ENCODE data around the gene TCF15. TPM values are rescaled to one million over a fixed set of nuclear protein-coding genes. Genes with fewer than 3 reads are reported as not detected.
A peak's percentile ranks its signal among the peaks of the same experiment; 100 is the strongest.

TCF15 gene
- total and polyA plus RNA-seq, 2 of the 13 experiments (the other 11 are each of a cell fraction or from before 2014, with no cell fraction given): not detected

DNA sequence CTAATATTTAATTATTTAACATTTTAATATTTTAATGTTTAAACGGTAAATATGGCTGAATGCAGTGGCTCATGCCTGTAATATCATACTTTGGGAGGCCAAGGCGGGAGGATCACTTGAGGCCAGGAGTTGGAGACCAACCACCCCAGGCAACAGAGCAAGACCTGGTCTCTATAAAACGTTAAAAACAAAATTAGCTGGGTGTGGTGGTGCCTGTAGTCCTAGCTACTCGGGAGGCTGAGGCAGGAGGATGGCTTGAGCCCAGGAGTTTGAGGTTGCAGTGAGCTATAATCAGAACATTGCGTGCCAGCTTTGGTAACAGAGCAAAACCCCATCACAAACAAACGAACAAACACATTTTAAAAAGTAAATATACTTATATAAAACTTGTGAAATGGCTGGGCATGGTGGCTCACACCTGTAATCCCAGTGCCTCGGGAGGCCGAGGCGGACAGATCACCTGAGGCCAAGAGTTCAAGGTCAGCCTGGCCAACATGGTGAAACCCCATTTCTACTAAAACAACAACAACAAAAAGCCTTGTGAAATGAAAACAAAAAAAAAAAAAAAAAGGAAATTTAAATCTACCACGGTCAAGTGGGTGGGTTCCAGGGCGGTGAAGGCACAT is 34.7 kb upstream of the TCF15 start (continued):
- TF ChIP-seq, protein P1, sequence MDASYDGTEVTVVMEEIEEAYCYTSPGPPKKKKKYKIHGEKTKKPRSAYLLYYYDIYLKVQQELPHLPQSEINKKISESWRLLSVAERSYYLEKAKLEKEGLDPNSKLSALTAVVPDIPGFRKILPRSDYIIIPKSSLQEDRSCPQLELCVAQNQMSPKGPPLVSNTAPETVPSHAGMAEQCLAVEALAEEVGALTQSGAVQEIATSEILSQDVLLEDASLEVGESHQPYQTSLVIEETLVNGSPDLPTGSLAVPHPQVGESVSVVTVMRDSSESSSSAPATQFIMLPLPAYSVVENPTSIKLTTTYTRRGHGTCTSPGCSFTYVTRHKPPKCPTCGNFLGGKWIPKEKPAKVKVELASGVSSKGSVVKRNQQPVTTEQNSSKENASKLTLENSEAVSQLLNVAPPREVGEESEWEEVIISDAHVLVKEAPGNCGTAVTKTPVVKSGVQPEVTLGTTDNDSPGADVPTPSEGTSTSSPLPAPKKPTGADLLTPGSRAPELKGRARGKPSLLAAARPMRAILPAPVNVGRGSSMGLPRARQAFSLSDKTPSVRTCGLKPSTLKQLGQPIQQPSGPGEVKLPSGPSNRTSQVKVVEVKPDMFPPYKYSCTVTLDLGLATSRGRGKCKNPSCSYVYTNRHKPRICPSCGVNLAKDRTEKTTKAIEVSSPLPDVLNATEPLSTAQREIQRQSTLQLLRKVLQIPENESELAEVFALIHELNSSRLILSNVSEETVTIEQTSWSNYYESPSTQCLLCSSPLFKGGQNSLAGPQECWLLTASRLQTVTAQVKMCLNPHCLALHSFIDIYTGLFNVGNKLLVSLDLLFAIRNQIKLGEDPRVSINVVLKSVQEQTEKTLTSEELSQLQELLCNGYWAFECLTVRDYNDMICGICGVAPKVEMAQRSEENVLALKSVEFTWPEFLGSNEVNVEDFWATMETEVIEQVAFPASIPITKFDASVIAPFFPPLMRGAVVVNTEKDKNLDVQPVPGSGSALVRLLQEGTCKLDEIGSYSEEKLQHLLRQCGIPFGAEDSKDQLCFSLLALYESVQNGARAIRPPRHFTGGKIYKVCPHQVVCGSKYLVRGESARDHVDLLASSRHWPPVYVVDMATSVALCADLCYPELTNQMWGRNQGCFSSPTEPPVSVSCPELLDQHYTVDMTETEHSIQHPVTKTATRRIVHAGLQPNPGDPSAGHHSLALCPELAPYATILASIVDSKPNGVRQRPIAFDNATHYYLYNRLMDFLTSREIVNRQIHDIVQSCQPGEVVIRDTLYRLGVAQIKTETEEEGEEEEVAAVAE (CRISPR knock-in tag; IDR thresholded peaks at IDR 0.05; ENCODE audit: borderline replicate concordance): no peak
- peak; percentile 47; the same call in 1 of the 2 replicates for TF ChIP-seq FOXJ3 (CRISPR knock-in tag; IDR thresholded peaks at IDR 0.05; ENCODE audit: borderline replicate concordance)

DNA sequence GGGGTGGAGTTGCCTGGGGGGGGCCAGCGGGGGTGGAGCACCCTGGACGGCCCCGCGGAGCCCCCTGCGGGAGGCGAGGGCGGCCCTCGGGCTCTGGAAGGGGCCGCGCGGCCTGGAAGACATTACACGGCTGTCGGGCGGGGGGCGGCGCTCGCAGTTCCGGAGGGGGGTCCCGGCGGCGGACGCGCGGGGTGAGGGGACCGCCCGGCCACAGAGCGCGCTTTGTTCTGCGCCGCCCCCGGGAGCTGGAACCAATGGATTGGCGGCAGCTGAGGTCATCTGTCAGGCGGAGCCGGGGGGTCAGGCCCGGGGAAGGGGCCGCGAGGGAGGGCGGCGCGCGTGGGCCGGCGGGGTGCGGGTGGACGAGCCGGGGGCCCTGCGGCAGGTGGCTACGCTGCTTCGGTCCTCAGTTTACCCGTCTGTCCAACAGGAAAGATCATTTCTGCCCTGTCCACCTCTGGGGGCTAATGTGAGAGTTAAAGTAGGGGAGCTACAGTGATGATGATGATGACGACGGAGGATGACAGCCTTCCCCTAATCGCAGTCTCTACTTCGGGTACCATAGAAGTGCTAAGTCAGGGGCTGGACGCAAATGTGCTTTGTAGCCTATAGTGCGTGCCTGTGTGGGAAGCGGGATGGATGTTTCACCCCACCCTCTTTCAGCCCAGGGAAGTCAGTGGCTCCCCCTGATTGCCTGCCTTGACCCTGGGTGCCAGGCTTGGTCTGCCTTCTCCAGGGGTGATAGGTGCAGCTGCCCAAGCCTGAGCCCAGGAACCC is 32.5 kb upstream of the TCF15 start:
- intact Hi-C loops (cut with micrococcal nuclease; ENCODE audit: unreplicated experiment) (no loop called here), in situ Hi-C loops (cut with HindIII; ENCODE audit: extremely low pct_ligation_motif_present, low pct_unique_long_range_greater_than_20kb) (loop anchor here (10.0 kb wide), 1 partner anchor 288 kb away; no protein-coding TSS in a partner anchor)
- peaks cover 7% of the 10 kb centered on the region for H4K20me1 ChIP-seq (ENCODE audit: insufficient read depth, low read length)
- WGBS (ENCODE audit: low lambda C conversion rate): 1% methylated on average over 24 of the region's 57 CpGs
- no peaks in the 10 kb centered on the region for H3K79me2 ChIP-seq (ENCODE audit: insufficient read depth, low read length)
- peak overlapping the region; percentile 19 for H3K27ac ChIP-seq (ENCODE audit: extremely low read length, insufficient read depth, low read length)
- peaks cover under 1 to 5% of the 10 kb centered on the region in 2 experiments for H3K36me3 ChIP-seq (replicated peaks in 1 of 2; ENCODE audit: control insufficient read depth in 1 of 2, insufficient read depth in 2 of 2, low read length in 2 of 2)
- no peak for FAIRE-seq
- peak overlapping the region; percentile 17 to 58 (median 24); a peak in 4 of 6 replicates for H3K4me3 ChIP-seq (replicated peaks in 1 of 3; ENCODE audit: insufficient read depth in 1 of 3, low read depth in 2 of 3, low read length in 3 of 3)
- H3K9me3 ChIP-seq (ENCODE audit: low read length): no peaks in the 10 kb centered on the region
- H3K4me1 ChIP-seq (ENCODE audit: insufficient read depth, low read length): peaks cover 53% of the 10 kb centered on the region
- POLR2A ChIA-PET: interaction anchor here (0.6 to 1.2 kb wide), 4 partner anchors 9 to 131 kb away, joined by 3 to 5 read pairs (median 3); partner anchors contain the start of gene CSNK2A1
- H3K9ac ChIP-seq (ENCODE audit: insufficient read depth, low read depth, low read length): no peak overlapping the region
- ATAC-seq: peak; percentile 45
- BruUV-seq (replicated peaks): TSS peak; percentile 69
- CTCF ChIA-PET (ENCODE audit: low intra/inter-chr PET ratio, low total read pairs): no interaction called here
- peak overlapping the region; percentile 68 for H3K4me2 ChIP-seq (ENCODE audit: low read depth, low read length)
- no peak overlapping the region for H2AFZ ChIP-seq (ENCODE audit: low read length)
- no peaks in the 10 kb centered on the region for H3K27me3 ChIP-seq (ENCODE audit: control insufficient read depth in 1 of 2, insufficient read depth in 2 of 2, low read length in 2 of 2)
- peak; percentile 69 for DNase-seq (ENCODE audit: low spot score)
- TF ChIP-seq, protein P2, sequence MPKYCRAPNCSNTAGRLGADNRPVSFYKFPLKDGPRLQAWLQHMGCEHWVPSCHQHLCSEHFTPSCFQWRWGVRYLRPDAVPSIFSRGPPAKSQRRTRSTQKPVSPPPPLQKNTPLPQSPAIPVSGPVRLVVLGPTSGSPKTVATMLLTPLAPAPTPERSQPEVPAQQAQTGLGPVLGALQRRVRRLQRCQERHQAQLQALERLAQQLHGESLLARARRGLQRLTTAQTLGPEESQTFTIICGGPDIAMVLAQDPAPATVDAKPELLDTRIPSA (CRISPR knock-in tag; IDR thresholded peaks at IDR 0.05; ENCODE audit: borderline replicate concordance): no peak
- TF ChIP-seq ZSCAN31 (CRISPR knock-in tag; IDR thresholded peaks at IDR 0.05; ENCODE audit: low read depth) (no peak), HNRNPK (IDR thresholded peaks at IDR 0.05; ENCODE audit: low read depth, low read length, poor library complexity, severe bottlenecking) (peak; percentile 86), ZNF143 (CRISPR knock-in tag; IDR thresholded peaks at IDR 0.05) (peak; percentile 23; the same call in 1 of the 2 replicates), ISL2 (CRISPR knock-in tag; IDR thresholded peaks at IDR 0.05) (peak; percentile 42; the same call in 1 of the 2 replicates), CCDC6 (CRISPR knock-in tag; IDR thresholded peaks at IDR 0.05) (peak; percentile 25; the same call in 1 of the 2 replicates), ZNF446 (CRISPR knock-in tag; IDR thresholded peaks at IDR 0.05) (no peak), ZNF331 (CRISPR knock-in tag; IDR thresholded peaks at IDR 0.05) (no peak; the same call in 1 of the 2 replicates), TCF12 (IDR thresholded peaks at IDR 0.05) (no peak), TCF12 (CRISPR knock-in tag; IDR thresholded peaks at IDR 0.05) (peak; percentile 86; the same call in 1 of the 2 replicates), ZNF703 (CRISPR knock-in tag; IDR thresholded peaks at IDR 0.05; ENCODE audit: borderline replicate concordance) (no peak), GATAD2A (CRISPR knock-in tag; IDR thresholded peaks at IDR 0.05) (peak; percentile 63)
- TF ChIP-seq, protein P3, sequence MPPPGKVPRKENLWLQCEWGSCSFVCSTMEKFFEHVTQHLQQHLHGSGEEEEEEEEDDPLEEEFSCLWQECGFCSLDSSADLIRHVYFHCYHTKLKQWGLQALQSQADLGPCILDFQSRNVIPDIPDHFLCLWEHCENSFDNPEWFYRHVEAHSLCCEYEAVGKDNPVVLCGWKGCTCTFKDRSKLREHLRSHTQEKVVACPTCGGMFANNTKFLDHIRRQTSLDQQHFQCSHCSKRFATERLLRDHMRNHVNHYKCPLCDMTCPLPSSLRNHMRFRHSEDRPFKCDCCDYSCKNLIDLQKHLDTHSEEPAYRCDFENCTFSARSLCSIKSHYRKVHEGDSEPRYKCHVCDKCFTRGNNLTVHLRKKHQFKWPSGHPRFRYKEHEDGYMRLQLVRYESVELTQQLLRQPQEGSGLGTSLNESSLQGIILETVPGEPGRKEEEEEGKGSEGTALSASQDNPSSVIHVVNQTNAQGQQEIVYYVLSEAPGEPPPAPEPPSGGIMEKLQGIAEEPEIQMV (CRISPR knock-in tag; IDR thresholded peaks at IDR 0.05; ENCODE audit: low read depth): 0 out of 2 replicates have a peak, but pooled peaks have one; percentile 40

All from HepG2 (cell line).